Endothelial cell of coronary artery (primary cell): ENCODE results near the gene POFUT1. TPM values are rescaled to one million over a fixed set of nuclear protein-coding genes. Genes with fewer than 3 reads are reported as not detected.

Source experiments
- total RNA-seq: library from RNA; depleted of rRNA; stranded (reverse); fragments of >200 nt; gene quantifications from 2 replicates; pipeline ENCODE4 v1.2.3, GENCODE V29; 2014

POFUT1 gene
- total RNA-seq, result 24.5 and 27.1 TPM in 2 replicates

DNA sequence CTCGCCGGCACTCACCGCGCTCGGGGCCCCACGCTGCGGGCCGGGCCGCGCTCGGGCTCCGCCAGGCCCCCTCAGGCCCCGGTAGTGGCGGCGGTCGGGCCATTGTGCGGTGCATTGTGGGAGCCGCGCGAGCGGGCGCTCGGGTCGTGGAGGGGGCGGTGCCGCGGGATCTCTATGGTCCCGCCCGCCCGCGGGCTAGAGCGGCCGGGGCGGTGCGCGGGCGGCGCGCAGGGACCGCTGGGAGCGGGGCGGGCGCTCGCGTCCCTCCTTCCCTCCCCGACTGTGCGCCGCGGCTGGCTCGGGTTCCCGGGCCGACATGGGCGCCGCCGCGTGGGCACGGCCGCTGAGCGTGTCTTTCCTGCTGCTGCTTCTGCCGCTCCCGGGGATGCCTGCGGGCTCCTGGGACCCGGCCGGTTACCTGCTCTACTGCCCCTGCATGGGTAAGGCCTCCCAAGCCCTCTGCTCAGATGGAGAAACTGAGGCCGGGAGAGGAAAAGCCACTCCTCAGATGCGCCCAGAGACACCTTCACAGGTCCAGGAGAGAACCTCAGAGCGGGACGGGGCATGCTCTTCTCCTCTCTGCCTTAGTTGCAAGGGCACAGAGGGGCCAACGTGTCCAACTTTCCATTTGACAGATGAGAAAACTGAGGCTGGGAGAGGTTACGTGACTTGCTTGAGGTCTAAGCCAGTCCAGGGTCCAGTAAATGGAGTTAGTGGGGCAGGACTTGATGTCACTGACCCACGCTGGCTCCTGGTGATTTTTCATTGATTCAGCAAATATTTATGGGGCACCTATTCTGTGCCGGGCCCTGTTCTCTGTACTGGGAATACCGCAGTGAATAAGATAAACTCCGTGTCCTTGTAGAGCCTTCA is at the start of gene POFUT1, which contains the start of gene PLAGL2:
Gene POFUT1 (plus strand): TSS at position 255 of the 873 bp plus-strand sequence. CDS start 62 bp downstream, at position 317.
Gene PLAGL2 (minus strand): TSS at position 118 of the 873 bp plus-strand sequence. CDS start 5,565 bp downstream, outside the sequence.

DNA sequence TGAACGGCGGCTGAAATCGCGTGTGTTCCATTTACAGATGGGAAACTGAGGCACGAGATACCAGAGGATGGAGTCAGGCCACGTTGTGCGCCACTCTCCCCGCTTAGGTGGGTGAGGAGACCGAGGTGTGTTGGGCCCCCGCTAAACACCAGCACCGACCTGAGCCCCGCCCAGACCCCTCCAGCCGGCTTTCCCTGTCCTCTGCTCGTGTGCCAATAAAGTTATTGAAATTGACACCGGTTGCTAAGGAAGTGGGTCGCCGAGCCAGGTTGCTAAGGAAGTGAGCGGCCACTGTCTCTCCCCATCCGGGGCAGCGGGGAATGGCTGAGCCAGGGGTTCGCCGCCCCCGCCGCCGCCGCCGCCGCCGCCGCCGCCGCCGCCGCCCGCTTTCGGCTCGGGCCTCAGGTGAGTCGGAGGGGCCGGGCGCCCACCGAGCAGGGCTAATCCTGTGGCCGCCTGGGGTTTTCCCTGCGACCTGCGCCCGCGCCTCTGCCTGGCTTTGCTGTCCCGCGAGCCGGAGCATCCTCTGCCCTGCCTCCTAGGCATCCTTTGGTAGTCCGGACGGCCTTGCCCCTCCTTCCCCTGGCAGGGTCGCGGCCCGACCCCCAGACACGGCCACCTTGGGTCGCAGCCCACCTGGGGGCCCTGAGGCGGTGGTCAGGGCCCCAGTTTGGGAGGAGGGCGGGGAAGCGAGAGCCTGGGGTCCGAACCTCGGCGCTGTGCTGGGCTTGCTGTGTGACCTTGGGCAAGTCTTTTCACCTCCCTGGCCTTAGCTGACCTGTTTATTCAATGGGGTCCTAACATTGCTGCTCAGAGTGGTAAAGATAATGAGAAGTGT is 69.9 kb downstream of the POFUT1 start, which contains the start of gene KIF3B:
Gene KIF3B (plus strand): TSS at position 291 of the 838 bp plus-strand sequence. CDS start 32,127 bp downstream, outside the sequence.

Other genes starting within 250 kb of the POFUT1 start
- gene XKR7, start 239.7 kb upstream of the POFUT1 start, total RNA-seq, result not detected in 2 replicates
- 7.8 and 13.1 TPM in 2 replicates for gene CCM2L, start 197.4 kb upstream of the POFUT1 start, total RNA-seq
- gene HCK, start 155.6 kb upstream of the POFUT1 start, total RNA-seq, result not detected in 2 replicates
- 19.3 and 30.1 TPM in 2 replicates for gene TM9SF4, start 98.2 kb upstream of the POFUT1 start, total RNA-seq
- gene PLAGL2, start 137 bp upstream of the POFUT1 start, total RNA-seq, result 1.7 and 2.9 TPM in 2 replicates
- gene KIF3B, start 69.8 kb downstream of the POFUT1 start, total RNA-seq, result 28.6 and 29.3 TPM in 2 replicates
- 31.2 and 45.8 TPM in 2 replicates for gene ASXL1, start 150.5 kb downstream of the POFUT1 start, total RNA-seq